NB4 (cell line): ENCODE data around the gene CRTAP.

Experiments
- DNase-seq: peaks from one replicate; pipeline ENCODE4 v3.0.0; 2010; ENCODE audit warnings: low read depth
- H3K4me3 ChIP-seq: one replicate; pipeline ENCODE4 v1.5.1; 2011; ENCODE audit warnings: mild to moderate bottlenecking, low read depth, low read length, moderate library complexity
- MYC ChIP-seq: IDR thresholded peaks from 2 replicates; pipeline ENCODE4 v1.6.1; 2011; ENCODE audit warnings: low read depth, low read length
- POLR2A ChIP-seq: IDR thresholded peaks from 2 replicates; pipeline ENCODE4 v1.6.1; 2011; ENCODE audit warnings: mild to moderate bottlenecking; ENCODE audit not compliant: insufficient read length; ENCODE audit errors: extremely low read depth
- TF ChIP-seq, protein P1 (sequence below): IDR thresholded peaks from 2 replicates; pipeline ENCODE4 v1.6.1; 2011; ENCODE audit warnings: low read depth, low read length
- TF ChIP-seq, protein P2 (sequence below): IDR thresholded peaks from one replicate; pipeline ENCODE4 v1.5.1; 2012; ENCODE audit warnings: low read depth, low read length

CRTAP gene

DNA sequence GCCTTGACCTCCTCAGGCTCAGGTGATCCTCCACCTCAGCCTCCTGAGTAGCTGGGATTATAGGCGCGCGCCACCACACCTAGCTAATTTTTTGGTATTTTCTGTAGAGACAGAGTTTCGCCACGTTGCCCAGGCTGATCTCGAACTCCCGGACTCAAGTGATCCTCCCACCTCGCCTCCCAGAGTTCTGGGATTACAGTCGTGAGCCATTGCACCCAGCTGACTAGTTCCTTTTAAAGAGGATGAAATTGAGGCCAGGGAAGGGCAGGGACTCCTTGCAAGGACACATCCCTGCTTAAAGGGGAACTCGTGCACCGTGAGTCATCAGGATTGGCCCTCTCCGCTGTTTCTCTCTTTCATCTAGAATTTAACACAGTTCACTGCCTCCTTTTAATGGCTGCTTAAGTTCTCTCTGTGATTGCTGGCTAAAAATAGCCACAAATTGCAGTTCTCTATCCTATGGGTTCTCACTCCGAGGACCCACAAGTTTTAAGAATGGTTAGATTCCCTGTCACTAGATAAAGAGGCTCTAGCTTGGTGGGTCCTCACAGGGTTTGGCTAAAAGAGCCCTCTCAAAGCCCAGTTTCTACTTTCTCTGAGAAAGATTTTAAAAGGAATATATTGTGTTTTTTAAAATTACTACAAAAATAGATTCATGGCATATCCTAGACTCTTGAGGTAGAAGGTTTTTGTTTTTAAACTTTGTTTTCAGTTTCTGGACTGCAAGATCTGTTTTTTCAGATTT, 1.4 kb downstream of the CRTAP start:
- peak overlapping the region; percentile 72 for H3K4me3 ChIP-seq
- TF ChIP-seq, protein P1, sequence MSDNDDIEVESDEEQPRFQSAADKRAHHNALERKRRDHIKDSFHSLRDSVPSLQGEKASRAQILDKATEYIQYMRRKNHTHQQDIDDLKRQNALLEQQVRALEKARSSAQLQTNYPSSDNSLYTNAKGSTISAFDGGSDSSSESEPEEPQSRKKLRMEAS = peak; percentile 54; the same call in 1 of the 2 replicates
- TF ChIP-seq POLR2A (no peak), MYC (peak; percentile 58; the same call in 1 of the 2 replicates)
- TF ChIP-seq, protein P2, sequence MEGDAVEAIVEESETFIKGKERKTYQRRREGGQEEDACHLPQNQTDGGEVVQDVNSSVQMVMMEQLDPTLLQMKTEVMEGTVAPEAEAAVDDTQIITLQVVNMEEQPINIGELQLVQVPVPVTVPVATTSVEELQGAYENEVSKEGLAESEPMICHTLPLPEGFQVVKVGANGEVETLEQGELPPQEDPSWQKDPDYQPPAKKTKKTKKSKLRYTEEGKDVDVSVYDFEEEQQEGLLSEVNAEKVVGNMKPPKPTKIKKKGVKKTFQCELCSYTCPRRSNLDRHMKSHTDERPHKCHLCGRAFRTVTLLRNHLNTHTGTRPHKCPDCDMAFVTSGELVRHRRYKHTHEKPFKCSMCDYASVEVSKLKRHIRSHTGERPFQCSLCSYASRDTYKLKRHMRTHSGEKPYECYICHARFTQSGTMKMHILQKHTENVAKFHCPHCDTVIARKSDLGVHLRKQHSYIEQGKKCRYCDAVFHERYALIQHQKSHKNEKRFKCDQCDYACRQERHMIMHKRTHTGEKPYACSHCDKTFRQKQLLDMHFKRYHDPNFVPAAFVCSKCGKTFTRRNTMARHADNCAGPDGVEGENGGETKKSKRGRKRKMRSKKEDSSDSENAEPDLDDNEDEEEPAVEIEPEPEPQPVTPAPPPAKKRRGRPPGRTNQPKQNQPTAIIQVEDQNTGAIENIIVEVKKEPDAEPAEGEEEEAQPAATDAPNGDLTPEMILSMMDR = no peak
- DNase-seq = peak; percentile 90

DNA sequence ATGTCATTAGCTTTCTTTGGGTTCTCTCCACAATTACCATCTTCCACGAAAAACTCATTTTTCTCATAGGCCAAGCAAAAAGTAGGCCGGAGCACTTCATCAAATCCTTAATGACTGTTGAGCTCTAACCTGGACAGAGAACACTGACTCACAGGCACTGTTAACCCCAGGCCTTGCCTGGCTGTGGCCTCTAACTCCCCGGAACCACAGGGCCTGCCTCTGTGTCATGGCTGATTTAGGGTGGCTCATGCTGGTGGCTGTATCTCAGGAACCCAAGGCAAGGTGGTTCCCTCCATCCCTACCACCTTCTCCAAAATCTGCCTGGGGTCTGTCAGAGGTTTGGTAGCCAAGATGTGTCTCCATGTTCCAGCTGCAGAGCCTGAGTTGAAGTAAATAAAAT, 3.6 kb downstream of the CRTAP start:
- TF ChIP-seq, protein P1 = no peak
- TF ChIP-seq POLR2A (no peak), MYC (no peak)
- TF ChIP-seq, protein P2 = no peak
- H3K4me3 ChIP-seq = no peak overlapping the region
- DNase-seq = no peak

DNA sequence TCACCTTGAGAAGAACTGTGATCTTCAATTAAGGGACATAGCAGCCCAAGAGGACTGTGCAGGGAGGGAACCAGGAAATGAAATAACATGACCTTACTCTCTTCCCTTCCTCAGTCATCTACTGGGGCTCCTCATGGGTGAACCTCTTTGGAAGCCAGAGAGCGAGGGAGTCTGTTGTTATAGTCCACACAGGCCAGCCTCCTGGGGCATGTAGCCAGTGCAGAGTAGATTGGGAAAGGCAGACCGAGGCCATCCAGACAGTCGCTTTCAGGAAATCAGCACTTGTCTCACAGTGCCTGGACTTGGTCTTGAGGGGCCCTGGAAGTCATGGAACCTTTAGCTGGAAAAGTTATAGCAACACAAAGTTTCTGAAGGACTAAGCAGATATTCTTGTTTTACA, 6.1 kb downstream of the CRTAP start:
- TF ChIP-seq MYC (no peak), POLR2A (no peak)
- TF ChIP-seq, protein P1 = no peak
- TF ChIP-seq, protein P2 = no peak
- H3K4me3 ChIP-seq = no peak overlapping the region
- DNase-seq = no peak

DNA sequence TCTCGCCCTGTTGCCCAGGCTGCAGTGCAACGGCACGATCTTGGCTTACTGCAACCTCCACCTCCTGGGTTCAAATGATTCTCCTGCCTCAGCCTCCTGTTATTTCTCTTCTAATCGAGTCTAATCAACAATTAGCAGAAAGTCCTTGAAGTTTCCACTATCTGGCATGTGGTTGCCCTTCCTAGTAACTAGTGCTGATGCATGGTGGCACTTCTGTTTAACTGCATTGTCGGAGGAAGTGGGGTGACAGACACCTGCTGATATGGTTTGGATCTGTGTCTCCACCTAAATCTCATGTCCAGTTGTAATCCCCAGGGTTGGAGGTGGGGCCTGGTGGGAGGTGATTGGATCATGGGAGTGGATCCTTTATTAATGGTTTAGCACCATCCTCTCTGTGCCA, 9.2 kb downstream of the CRTAP start:
- no peak for DNase-seq
- H3K4me3 ChIP-seq = no peak overlapping the region
- no peak for TF ChIP-seq POLR2A
- TF ChIP-seq, protein P1 = no peak
- TF ChIP-seq, protein P2 = no peak
- TF ChIP-seq MYC = no peak

DNA sequence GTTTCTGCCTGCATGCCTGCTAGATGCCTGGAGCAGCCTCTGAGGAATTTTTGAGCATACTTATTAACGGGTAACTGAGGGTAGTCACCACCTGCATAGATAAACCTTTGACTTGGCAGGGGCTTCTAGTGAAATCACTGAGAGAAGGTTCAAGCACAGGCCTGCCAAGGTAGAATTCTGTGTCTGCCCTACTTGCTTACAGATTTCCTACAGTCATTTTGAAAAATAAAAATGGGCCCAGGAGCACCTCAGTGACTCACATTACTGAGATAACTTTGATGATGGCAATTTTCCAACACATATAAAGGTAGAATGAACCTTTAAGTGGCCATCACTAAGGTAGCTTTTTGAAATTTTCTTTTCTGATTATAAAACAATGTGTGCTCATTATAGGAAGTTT, 10.8 kb downstream of the CRTAP start:
- no peak overlapping the region for H3K4me3 ChIP-seq
- TF ChIP-seq, protein P1 = no peak
- TF ChIP-seq MYC (no peak), POLR2A (no peak)
- TF ChIP-seq, protein P2 = no peak
- no peak for DNase-seq

DNA sequence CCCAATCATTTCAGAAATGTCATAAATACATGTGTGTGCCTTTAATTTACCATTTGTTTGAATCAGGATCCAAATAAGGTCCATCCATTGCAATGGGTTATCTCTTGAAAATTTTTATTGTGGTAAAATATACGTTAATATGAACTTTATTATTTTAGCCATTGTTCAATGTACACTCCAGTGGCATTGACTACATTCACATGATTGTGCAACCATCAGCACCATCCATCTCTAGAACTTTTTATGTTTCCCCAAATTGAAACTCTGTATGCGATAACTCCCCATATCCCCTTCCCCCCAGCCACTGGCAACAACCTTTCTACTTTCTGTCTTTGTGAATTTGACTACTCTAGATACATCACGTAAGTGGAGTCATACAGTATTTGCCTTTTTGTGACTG, 12.0 kb downstream of the CRTAP start:
- no peak overlapping the region for H3K4me3 ChIP-seq
- TF ChIP-seq, protein P1 = no peak
- TF ChIP-seq, protein P2 = no peak
- TF ChIP-seq MYC (no peak), POLR2A (no peak)
- DNase-seq = no peak
